Panc1 (cell line): ENCODE data around the gene GAL. TPM values are rescaled to one million over a fixed set of nuclear protein-coding genes. Genes with fewer than 3 reads are reported as not detected.

ENCODE experiments used
- ATAC-seq: fragments of 200-7000 bp; cut with Tn5 transposase; 2 replicates; pipeline ENCODE4 v1.9.1; 2020; ENCODE audit warnings: mild to moderate bottlenecking, moderate library complexity
- BruUV-seq: library from RNA; stranded (reverse); fragments of 400-500 nt; replicated peaks from 2 replicates; lab custom pipeline; 2021; lab: Mats Ljungman, UMichigan
- CTCF ChIA-PET: fragments of 300-600 bp; sonication (Branson Sonifier 250); formaldehyde crosslinking; loops from one replicate; lab custom pipeline; 2022; ENCODE audit warnings: antibody characterized with exemption; lab: Charles Lee
- POLR2A ChIA-PET: fragments of 300-600 bp; sonication (Branson Sonifier 250); formaldehyde crosslinking; loops from one replicate; lab custom pipeline; 2022; ENCODE audit warnings: antibody characterized with exemption; lab: Charles Lee
- DNase-seq: peaks from one replicate; pipeline ENCODE4 v3.0.0-alpha.2; 2010; ENCODE audit warnings: low read depth, low spot score
- H3K27ac ChIP-seq: 2 replicates; pipeline ENCODE4 v1.5.1; 2011; ENCODE audit warnings: mild to moderate bottlenecking, low read length, inconsistent platforms
- H3K27me3 ChIP-seq: fragments of 200-500 bp; sonication (Bioruptor generic); 2 replicates; pipeline ENCODE4 v1.6.0; 2014; ENCODE audit warnings: low read length, inconsistent platforms; ENCODE audit not compliant: control insufficient read depth, insufficient read depth
- H3K36me3 ChIP-seq: fragments of 200-500 bp; sonication (Bioruptor generic); 2 replicates; pipeline ENCODE4 v1.5.1; 2014; ENCODE audit warnings: inconsistent platforms, mild to moderate bottlenecking, low read length, moderate library complexity; ENCODE audit not compliant: control insufficient read depth, insufficient read depth
- H3K4me1 ChIP-seq: 2 replicates; pipeline ENCODE4 v1.5.1; 2011; ENCODE audit warnings: inconsistent platforms, mild to moderate bottlenecking, low read length, moderate library complexity; ENCODE audit not compliant: control insufficient read depth, insufficient read depth
- H3K4me3 ChIP-seq, 2 experiments: 2 replicates each; pipeline ENCODE4 v1.5.1; 2011 to 2012; ENCODE audit warnings: low read depth in 2 of 2, low read length in 2 of 2, mild to moderate bottlenecking in 2 of 2, inconsistent platforms in 1 of 2, moderate library complexity in 1 of 2
- H3K9me3 ChIP-seq: fragments of 200-500 bp; sonication (Bioruptor generic); 2 replicates; pipeline ENCODE4 v1.5.1; 2014; ENCODE audit warnings: low read depth, mild to moderate bottlenecking, inconsistent platforms, low read length, moderate library complexity; ENCODE audit not compliant: control insufficient read depth, insufficient read depth
- CTCF ChIP-seq: fragments of 450-650 bp; IDR thresholded peaks from 2 replicates; pipeline ENCODE4 v1.5.1; 2017; ENCODE audit warnings: mild to moderate bottlenecking
- POLR2AphosphoS5 ChIP-seq: IDR thresholded peaks from 2 replicates; pipeline ENCODE4 v1.6.1; 2012; ENCODE audit warnings: mild to moderate bottlenecking, low read depth, low read length, moderate library complexity
- REST ChIP-seq, 2 experiments: IDR thresholded peaks; 2 replicates each; pipeline ENCODE4 v1.6.1; 2011 to 2012; ENCODE audit warnings: low read depth in 2 of 2, control low read depth in 1 of 2, low read length in 1 of 2, mild to moderate bottlenecking in 1 of 2, moderate library complexity in 1 of 2; ENCODE audit not compliant: insufficient read depth in 1 of 2
- SIN3A ChIP-seq: IDR thresholded peaks from 2 replicates; pipeline ENCODE4 v1.6.1; 2012; ENCODE audit warnings: low read depth, mild to moderate bottlenecking, low read length, moderate library complexity, borderline replicate concordance; ENCODE audit not compliant: insufficient read depth
- TCF7L2 ChIP-seq: IDR thresholded peaks from 2 replicates; pipeline ENCODE4 v1.6.1; 2011; ENCODE audit warnings: mild to moderate bottlenecking, low read depth, low read length, inconsistent platforms
- in situ Hi-C: cut with HindIII; loops from 2 replicates; pipeline ENCODE4 v1.10.0; 2016; ENCODE audit warnings: low sequenced_read_pairs, low pct_unique_long_range_greater_than_20kb
- intact Hi-C: fragments of 100-400 bp; cut with micrococcal nuclease; formaldehyde crosslinking; loops from one replicate; pipeline ENCODE4 v1.10.0; 2022; ENCODE audit not compliant: unreplicated experiment
- total RNA-seq: library from RNA; stranded (reverse); gene quantifications from one replicate; pipeline ENCODE4 v1.2.1, GENCODE V29; 2021; ENCODE audit not compliant: unreplicated experiment

The GAL gene
- total RNA-seq, 1 experiment from 2014 or later, result 16.5 TPM

- no peaks in the 10 kb centered on the region for H3K9me3 ChIP-seq
- H3K4me1 ChIP-seq, result no peaks in the 10 kb centered on the region
- H3K36me3 ChIP-seq, result no peaks in the 10 kb centered on the region
- H3K27me3 ChIP-seq, result no peaks in the 10 kb centered on the region
- ChIA-PET POLR2A (no interaction called here), CTCF (no interaction called here)
- no peak for DNase-seq
- TF ChIP-seq SIN3A (no peak), TCF7L2 (no peak), CTCF (no peak), POLR2AphosphoS5 (no peak), REST (IDR thresholded peaks at IDR 0.05; ENCODE audit: insufficient read depth in 1 of 2, low read depth in 2 of 2, low read length in 1 of 2) (no peak)
- H3K27ac ChIP-seq, result no peak overlapping the region
- in situ Hi-C loops (no loop called here), intact Hi-C loops (no loop called here)
- ATAC-seq, result no peak
- H3K4me3 ChIP-seq, result no peak overlapping the region
- no TSS peak for BruUV-seq
Measured at GRCh38 chr11:68669301-68670090, 14.8 kb upstream of the GAL start.

DNA sequence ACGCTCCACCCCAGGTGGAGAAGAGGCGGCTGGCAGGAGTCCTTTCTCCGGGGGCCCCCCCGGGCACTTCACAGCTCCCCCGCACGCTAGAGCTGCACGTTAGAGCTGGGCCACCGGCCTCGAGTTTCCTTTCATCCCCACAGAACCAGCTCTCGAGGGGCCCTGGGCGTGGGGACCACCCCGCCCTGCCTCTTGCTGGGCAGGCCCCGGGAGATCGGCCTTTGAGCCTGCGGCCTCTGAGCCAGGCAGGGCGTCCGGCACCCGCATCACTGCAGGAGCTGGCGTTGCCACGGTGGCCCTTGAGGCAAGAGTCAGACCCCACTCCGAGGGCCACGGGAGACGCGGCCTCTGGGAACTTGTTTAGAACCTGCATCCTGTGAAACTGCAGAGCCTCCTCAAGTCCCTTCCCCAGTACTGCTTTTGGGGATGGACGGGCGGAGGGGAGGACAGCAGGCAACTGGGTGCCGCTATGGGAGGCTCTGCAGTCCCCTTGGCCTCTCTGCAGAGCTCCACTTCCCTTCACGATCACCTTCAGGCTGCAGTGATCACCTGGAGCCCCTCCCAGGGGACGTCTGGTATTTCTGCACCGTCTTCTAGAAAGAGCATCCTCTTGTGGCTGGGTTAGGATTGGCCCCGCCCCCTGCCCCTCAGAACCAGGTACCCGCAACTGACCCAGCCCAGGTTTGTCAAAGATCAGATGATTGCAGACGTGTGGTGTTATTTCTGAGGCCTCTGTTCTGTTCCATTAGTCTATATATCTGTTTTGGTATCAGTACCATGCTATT lies 13.9 kb upstream of the GAL start:
- in situ Hi-C loops (no loop called here), intact Hi-C loops (no loop called here)
- Histone ChIP-seq H3K4me1 (no peaks in the 10 kb centered on the region), H3K4me3 (no peak overlapping the region), H3K36me3 (no peaks in the 10 kb centered on the region), H3K27me3 (no peaks in the 10 kb centered on the region), H3K27ac (no peak overlapping the region), H3K9me3 (no peaks in the 10 kb centered on the region)
- ATAC-seq (no peak), DNase-seq (no peak)
- no TSS peak for BruUV-seq
- CTCF ChIA-PET, result no interaction called here
- TF ChIP-seq TCF7L2 (no peak), CTCF (no peak), SIN3A (no peak), POLR2AphosphoS5 (no peak), REST (IDR thresholded peaks at IDR 0.05; ENCODE audit: insufficient read depth in 1 of 2, low read depth in 2 of 2, low read length in 1 of 2) (no peak)
- POLR2A ChIA-PET, result no interaction called here
